Upper lobe of left lung (tissue), 6 donors: ENCODE measurements around the gene KCNH3. TPM values are rescaled to one million over a fixed set of nuclear protein-coding genes. Genes with fewer than 3 reads are reported as not detected.

Experiments
- ATAC-seq, 2 donors: fragments of 200-7000 bp; cut with Tn5 transposase; one replicate each; pipeline ENCODE4 v1.9.1; 2022; ENCODE audit warnings: mild to moderate bottlenecking in 2 of 2, moderate library complexity in 2 of 2; ENCODE audit not compliant: low FRiP score in 2 of 2
- DNase-seq, 2 donors: peaks; one replicate each; pipeline ENCODE4 v3.0.0-alpha.2; 2019 to 2020
- H3K27ac ChIP-seq, 4 donors: fragments of 200-600 bp; sonication (generic); one replicate each; pipeline ENCODE4 v1.5.1; 2016 to 2019
- H3K27me3 ChIP-seq, 4 donors: fragments of 200-600 bp; sonication (generic); one replicate each; pipeline ENCODE4 v1.5.1; 2017 to 2019
- H3K36me3 ChIP-seq, 4 donors: fragments of 200-600 bp; sonication (generic); one replicate each; pipeline ENCODE4 v1.5.1; 2016 to 2019
- H3K4me1 ChIP-seq, 4 donors: fragments of 200-600 bp; sonication (generic); one replicate each; pipeline ENCODE4 v1.5.1; 2018 to 2019
- H3K4me3 ChIP-seq, 4 donors: fragments of 200-600 bp; sonication (generic); one replicate each; pipeline ENCODE4 v1.5.1; 2017 to 2019; ENCODE audit warnings: mild to moderate bottlenecking in 2 of 4, moderate library complexity in 1 of 4
- H3K9me3 ChIP-seq, 4 donors: fragments of 200-600 bp; sonication (generic); one replicate each; pipeline ENCODE4 v1.5.1; 2018 to 2019
- CTCF ChIP-seq, 6 experiments: fragments of 450-650 bp in 4 of 6; fragments of 200-600 bp in 2 of 6; sonication (generic) in 2 of 6; IDR thresholded peaks; one replicate each; pipeline ENCODE4 v1.5.1; 2016 to 2019; ENCODE audit warnings: antibody characterized with exemption in 6 of 6
- EP300 ChIP-seq, 4 donors: sonication (generic); formaldehyde crosslinking; IDR thresholded peaks; one replicate each; pipeline ENCODE4 v1.5.1; 2017; ENCODE audit warnings: antibody characterized with exemption in 4 of 4, control low read depth in 2 of 4
- POLR2A ChIP-seq, 4 donors: fragments of 450-650 bp; IDR thresholded peaks; one replicate each; pipeline ENCODE4 v1.5.1; 2016 to 2017; ENCODE audit warnings: antibody characterized with exemption in 4 of 4, mild to moderate bottlenecking in 2 of 4
- POLR2AphosphoS5 ChIP-seq, 2 donors: sonication (generic); formaldehyde crosslinking; IDR thresholded peaks; one replicate each; pipeline ENCODE4 v1.5.1; 2017; ENCODE audit warnings: antibody characterized with exemption in 2 of 2
- WGBS, 2 donors: methylation state at CpG; one replicate each; pipeline ENCODE4 v1.1.5; 2017 to 2018; 5-methylcytosine and 5-hydroxymethylcytosine counted together
- total RNA-seq, 6 donors: library from RNA; depleted of rRNA in 4 of 6; stranded (reverse); fragments of >200 nt in 4 of 6; gene quantifications; one replicate each; pipeline versions ENCODE4 v1.1.0 to v1.2.1, GENCODE V29; 2016 to 2021
- donor health status: DM: no; HTN: no; CAD: no; lungs with moderate emphysema.
- donor health status: DM: no; HTN: yes; CAD: no; lungs with severe emphysema.

Gene KCNH3
- total RNA-seq, 6 donors from 2014 or later: 0.37 to 19.9 (median 2.5) TPM

- WGBS, 2 donors: 93 to 95% methylated on average over 13 to 14 of the region's 14 CpGs
- no peaks in the 10 kb centered on the region for H3K9me3 ChIP-seq
- peaks cover 43 to 65% (median 60%) of the 10 kb centered on the region in 4 donors for H3K36me3 ChIP-seq
- no peak overlapping the region for H3K27ac ChIP-seq
- ATAC-seq (no peak), DNase-seq (no peak)
- TF ChIP-seq CTCF (IDR thresholded peaks at IDR 0.05) (no peak), POLR2AphosphoS5 (IDR thresholded peaks at IDR 0.05) (no peak), POLR2A (IDR thresholded peaks at IDR 0.05) (no peak)
- H3K4me3 ChIP-seq: no peak overlapping the region
- H3K4me1 ChIP-seq: peaks cover 16 to 24% (median 20%) of the 10 kb centered on the region in 4 donors
- H3K27me3 ChIP-seq: no peaks in the 10 kb centered on the region
These were observed 25.3 kb downstream of the KCNH3 start for GRCh38 chr12:49563951-49564685.

- H3K36me3 ChIP-seq: peaks cover 35 to 58% (median 53%) of the 10 kb centered on the region in 4 donors
- H3K4me3 ChIP-seq: no peak overlapping the region
- no peak for ATAC-seq
- TF ChIP-seq POLR2AphosphoS5 (IDR thresholded peaks at IDR 0.05): no peak
- no peak for TF ChIP-seq EP300 (IDR thresholded peaks at IDR 0.05)
- no peak for TF ChIP-seq POLR2A (IDR thresholded peaks at IDR 0.05)
- TF ChIP-seq CTCF (IDR thresholded peaks at IDR 0.05): no peak
- no peaks in the 10 kb centered on the region for H3K9me3 ChIP-seq
- no peak overlapping the region for H3K27ac ChIP-seq
- peaks cover 20 to 30% (median 24%) of the 10 kb centered on the region in 4 donors for H3K4me1 ChIP-seq
- H3K27me3 ChIP-seq: no peaks in the 10 kb centered on the region
- WGBS, 2 donors: 68 to 73% methylated on average over 7 to 8 of the region's 8 CpGs
- no peak for DNase-seq
These were observed 26.0 kb downstream of the KCNH3 start for GRCh38 chr12:49564686-49565405.

GRCh38 chr12:49565406-49566265 is 26.8 kb downstream of the KCNH3 start:
- ATAC-seq (no peak), DNase-seq (no peak)
- H3K4me1 ChIP-seq: peaks cover 20 to 36% (median 24%) of the 10 kb centered on the region in 4 donors
- H3K27ac ChIP-seq: no peak overlapping the region
- WGBS, 2 donors: 96 to 97% methylated on average over 11 to 12 of the region's 12 CpGs
- TF ChIP-seq CTCF (IDR thresholded peaks at IDR 0.05) (no peak), EP300 (IDR thresholded peaks at IDR 0.05) (no peak), POLR2A (IDR thresholded peaks at IDR 0.05) (no peak), POLR2AphosphoS5 (IDR thresholded peaks at IDR 0.05) (no peak)
- H3K36me3 ChIP-seq: peaks cover 29 to 50% (median 45%) of the 10 kb centered on the region in 4 donors
- H3K27me3 ChIP-seq: no peaks in the 10 kb centered on the region
- H3K4me3 ChIP-seq: no peak overlapping the region
- H3K9me3 ChIP-seq: no peaks in the 10 kb centered on the region

GRCh38 chr12:49566361-49566760 is 27.5 kb downstream of the KCNH3 start:
- peaks cover 20 to 36% (median 24%) of the 10 kb centered on the region in 4 donors for H3K4me1 ChIP-seq
- no peaks in the 10 kb centered on the region for H3K9me3 ChIP-seq
- no peaks in the 10 kb centered on the region for H3K27me3 ChIP-seq
- no peak for ATAC-seq
- WGBS, 2 donors: 96 to 100% methylated on average over 5 to 13 of the region's 13 CpGs
- H3K36me3 ChIP-seq: peaks cover 29 to 44% (median 38%) of the 10 kb centered on the region in 4 donors
- DNase-seq: no peak
- H3K4me3 ChIP-seq: peak overlapping the region in 1 of 4 donors; percentile 81
- TF ChIP-seq CTCF (IDR thresholded peaks at IDR 0.05) (no peak), POLR2AphosphoS5 (IDR thresholded peaks at IDR 0.05) (no peak), EP300 (IDR thresholded peaks at IDR 0.05) (no peak), POLR2A (IDR thresholded peaks at IDR 0.05) (no peak)
- no peak overlapping the region for H3K27ac ChIP-seq
